ENCODE data around the gene AP2A1. TPM values are rescaled to one million over a fixed set of nuclear protein-coding genes. Genes with fewer than 3 reads are reported as not detected.

The AP2A1 gene
- total and polyA plus RNA-seq, 2 donors (not counting 3 experiments of a cell fraction or from before 2014, with no cell fraction given), result 108 to 113 TPM

DNA sequence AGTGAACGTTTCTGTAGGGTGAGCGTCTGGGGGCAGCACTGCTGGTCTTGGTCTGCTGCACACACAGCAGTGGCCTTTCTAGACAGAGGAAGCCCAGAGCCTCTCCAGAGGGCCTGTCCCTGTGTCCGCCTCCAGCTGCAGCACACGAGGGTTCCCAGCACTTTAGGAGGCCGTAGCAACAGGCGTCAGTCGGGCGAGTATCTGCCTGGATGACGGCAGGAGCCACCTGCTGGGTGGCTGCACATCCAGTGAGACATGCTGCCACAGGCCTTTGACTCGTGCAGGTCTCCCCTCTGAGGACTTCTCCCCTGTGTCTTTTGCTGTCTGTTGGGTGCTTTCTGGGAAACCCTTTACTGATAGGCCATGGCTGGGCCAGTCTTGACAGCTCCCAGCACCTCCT lies 22.1 kb downstream of the AP2A1 start:
- TF ChIP-seq MYC (IDR thresholded peaks at IDR 0.05; ENCODE audit: low read depth, low read length) (no peak), FOS (IDR thresholded peaks at IDR 0.05; ENCODE audit: borderline replicate concordance, insufficient read depth, low read length) (no peak), JUN (IDR thresholded peaks at IDR 0.05; ENCODE audit: borderline replicate concordance, insufficient read depth, insufficient read length, low read depth) (no peak), CTCF (IDR thresholded peaks at IDR 0.05; ENCODE audit: extremely low read depth in 1 of 2, insufficient read depth in 1 of 2, low read depth in 1 of 2, low read length in 2 of 2) (no peak), POLR2AphosphoS5 (IDR thresholded peaks at IDR 0.05; ENCODE audit: insufficient read depth, low read depth, low read length) (no peak), EZH2 (IDR thresholded peaks at IDR 0.05; ENCODE audit: borderline replicate concordance, low read depth, low read length, severe bottlenecking) (no peak), GATA2 (IDR thresholded peaks at IDR 0.05; ENCODE audit: insufficient read depth, insufficient read length, low read depth, low read length) (no peak), POLR2A (IDR thresholded peaks at IDR 0.05; ENCODE audit: low read depth, low read length) (no peak)
- TF ChIP-seq, protein P1, sequence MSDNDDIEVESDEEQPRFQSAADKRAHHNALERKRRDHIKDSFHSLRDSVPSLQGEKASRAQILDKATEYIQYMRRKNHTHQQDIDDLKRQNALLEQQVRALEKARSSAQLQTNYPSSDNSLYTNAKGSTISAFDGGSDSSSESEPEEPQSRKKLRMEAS (IDR thresholded peaks at IDR 0.05; ENCODE audit: insufficient read depth, insufficient read length), result no peak
- no peaks in the 10 kb centered on the region for H3K79me2 ChIP-seq (ENCODE audit: control insufficient read depth, insufficient read depth, low read length)
- no peaks in the 10 kb centered on the region for H3K27me3 ChIP-seq (ENCODE audit: control insufficient read depth in 2 of 2, insufficient read depth in 2 of 2, low read length in 2 of 2)
- H3K9me3 ChIP-seq (replicated peaks; ENCODE audit: control insufficient read depth, insufficient read depth, low read length), result no peaks in the 10 kb centered on the region
- no peak overlapping the region for H3K27ac ChIP-seq (ENCODE audit: insufficient read depth, low read depth, low read length)
- CTCF ChIA-PET, result no interaction called here
- no peaks in the 10 kb centered on the region for H3K9me1 ChIP-seq (replicated peaks; ENCODE audit: control insufficient read depth, extremely low read depth, insufficient read depth, low read length)
- no peak overlapping the region for H2AFZ ChIP-seq (ENCODE audit: low read depth, low read length)
- no peak for FAIRE-seq
- no peak for DNase-seq (ENCODE audit: low read depth, low spot score)
- no peak overlapping the region for H3K9ac ChIP-seq (replicated peaks; ENCODE audit: extremely low read depth, insufficient read depth, low read length)
- POLR2A ChIA-PET, result no interaction called here
- H3K4me1 ChIP-seq (ENCODE audit: control insufficient read depth, extremely low read depth, insufficient read depth, low read length), result no peaks in the 10 kb centered on the region
- dilution Hi-C loops (cut with MboI; ENCODE audit: extremely low pct_ligation_motif_present, low sequenced_read_pairs), result no loop called here
- no peak overlapping the region for H3K4me3 ChIP-seq (replicated peaks in 1 of 3; ENCODE audit: insufficient read depth in 1 of 3, low read depth in 1 of 3, low read length in 3 of 3)
- no TSS peak for BruUV-seq (replicated peaks)
- no peaks in the 10 kb centered on the region for H4K20me1 ChIP-seq (replicated peaks; ENCODE audit: control insufficient read depth, extremely low read depth, insufficient read depth, low read length)
- H3K36me3 ChIP-seq (ENCODE audit: control insufficient read depth in 2 of 2, extremely low read depth in 1 of 2, insufficient read depth in 2 of 2, low read length in 2 of 2), result peaks cover 6 to 35% of the 10 kb centered on the region in 2 experiments
- H3K4me2 ChIP-seq (ENCODE audit: insufficient read depth, low read length), result no peak overlapping the region
- intact Hi-C loops (cut with micrococcal nuclease), result no loop called here
